GM10266 (cell line): Measurements from ENCODE around the gene ALPI.
"Not testable (repeated sequence)": the region's sequence is repeated elsewhere in the genome, so short reads cannot be mapped to it uniquely, and the experiment has no call there.

Experiments
- DNase-seq: peaks from one replicate; pipeline ENCODE4 v3.0.0; 2012; ENCODE audit errors: extremely low spot score
- CTCF ChIP-seq: IDR thresholded peaks from 2 replicates; pipeline ENCODE4 v1.5.1; 2012; ENCODE audit warnings: mild to moderate bottlenecking, low read depth; ENCODE audit not compliant: control insufficient read depth, insufficient read depth; ENCODE audit errors: missing control alignments

Gene ALPI

GRCh38 chr2:232418466-232419244, 37.3 kb upstream of the ALPI start:
- no peak for DNase-seq
- no peak for TF ChIP-seq CTCF

- no peak for DNase-seq
- TF ChIP-seq CTCF = no peak
These were observed 36.5 kb upstream of the ALPI start for GRCh38 chr2:232419245-232420072.

- TF ChIP-seq CTCF = no peak
- no peak for DNase-seq
These were observed 35.9 kb upstream of the ALPI start for GRCh38 chr2:232420073-232420454.

- DNase-seq = no peak
These were observed 35.3 kb upstream of the ALPI start for GRCh38 chr2:232420463-232421188.

GRCh38 chr2:232421189-232421785, 34.7 kb upstream of the ALPI start:
- no peak for DNase-seq
- TF ChIP-seq CTCF = no peak

More at GRCh38 chr2:232420463-232421188, 35.3 kb upstream of the ALPI start:
- TF ChIP-seq CTCF = no peak

- TF ChIP-seq CTCF = no peak
These were observed 33.9 kb upstream of the ALPI start for GRCh38 chr2:232422051-232422450.

GRCh38 chr2:232422996-232423395, 33.0 kb upstream of the ALPI start:
- not testable (repeated sequence) for DNase-seq

More at GRCh38 chr2:232422051-232422450, 33.9 kb upstream of the ALPI start:
- DNase-seq = no peak

GRCh38 chr2:232423407-232423806, 32.5 kb upstream of the ALPI start:
- DNase-seq = not testable (repeated sequence)
